GM23338 (cell line): Measurements from ENCODE around the gene THAP6. TPM values are rescaled to one million over a fixed set of nuclear protein-coding genes. Genes with fewer than 3 reads are reported as not detected.
A peak's percentile ranks its signal among the peaks of the same experiment; 100 is the strongest.

Source experiments
- ATAC-seq: fragments of 200-7000 bp; cut with Tn5 transposase; 3 replicates; pipeline ENCODE4 v1.9.1; 2020
- DNase-seq: peaks from one replicate; pipeline ENCODE4 v3.0.0-alpha.2; 2015; ENCODE audit warnings: low spot score
- H2AFZ ChIP-seq: fragments of 200-600 bp; sonication (generic); 2 replicates; pipeline ENCODE4 v1.8.0; 2016; ENCODE audit warnings: antibody characterized with exemption, mild to moderate bottlenecking, moderate library complexity
- H3F3A ChIP-seq: fragments of 200-600 bp; sonication (generic); replicated peaks from 2 replicates; pipeline ENCODE4 v1.8.0; 2017; ENCODE audit warnings: antibody characterized with exemption, mixed run types, low read depth
- H3K27ac ChIP-seq: fragments of 200-600 bp; sonication (generic); 2 replicates; pipeline ENCODE4 v1.6.1; 2016; ENCODE audit warnings: low read depth
- H3K27me3 ChIP-seq: fragments of 200-600 bp; sonication (generic); 2 replicates; pipeline ENCODE4 v1.8.0; 2016; ENCODE audit warnings: mild to moderate bottlenecking, mixed run types, moderate library complexity; ENCODE audit not compliant: insufficient read depth
- H3K36me3 ChIP-seq: fragments of 200-600 bp; sonication (generic); 2 replicates; pipeline ENCODE4 v1.8.0; 2016; ENCODE audit warnings: mild to moderate bottlenecking; ENCODE audit not compliant: insufficient read depth
- H3K4me1 ChIP-seq: fragments of 200-600 bp; sonication (generic); 2 replicates; pipeline ENCODE4 v1.8.0; 2016; ENCODE audit warnings: mild to moderate bottlenecking, moderate library complexity; ENCODE audit not compliant: insufficient read depth
- H3K4me2 ChIP-seq: fragments of 200-600 bp; sonication (generic); 2 replicates; pipeline ENCODE4 v1.7.1; 2017; ENCODE audit warnings: mixed run types
- H3K4me3 ChIP-seq: fragments of 200-600 bp; sonication (generic); 2 replicates; pipeline ENCODE4 v1.6.1; 2016; ENCODE audit warnings: mixed run types
- H3K79me2 ChIP-seq: fragments of 200-600 bp; sonication (generic); replicated peaks from 2 replicates; pipeline ENCODE4 v1.8.0; 2017; ENCODE audit warnings: mild to moderate bottlenecking; ENCODE audit not compliant: insufficient read depth
- H3K9me2 ChIP-seq: fragments of 200-600 bp; sonication (generic); 2 replicates; pipeline ENCODE4 v1.8.0; 2017; ENCODE audit not compliant: insufficient read depth
- H4K20me1 ChIP-seq: fragments of 200-600 bp; sonication (generic); replicated peaks from 2 replicates; pipeline ENCODE4 v1.8.0; 2017; ENCODE audit warnings: mild to moderate bottlenecking; ENCODE audit not compliant: insufficient read depth
- H3K27ac Mint-ChIP-seq: 2 replicates; pipeline ENCODE4 v1.8.0; 2020; ENCODE audit warnings: inconsistent platforms, mild to moderate bottlenecking, moderate library complexity, mixed read lengths
- H3K27me3 Mint-ChIP-seq: 3 replicates; pipeline ENCODE4 v1.8.0; 2022; ENCODE audit warnings: low read depth, mild to moderate bottlenecking, moderate library complexity, mixed read lengths, inconsistent platforms; ENCODE audit not compliant: insufficient read depth, poor library complexity
- H3K36me3 Mint-ChIP-seq: 3 replicates; pipeline ENCODE4 v1.8.0; 2021; ENCODE audit warnings: low read depth, mild to moderate bottlenecking, inconsistent platforms, moderate library complexity, mixed read lengths
- H3K4me1 Mint-ChIP-seq: 3 replicates; pipeline ENCODE4 v1.8.0; 2020; ENCODE audit warnings: mild to moderate bottlenecking, inconsistent platforms, mixed read lengths
- H3K4me3 Mint-ChIP-seq: 3 replicates; pipeline ENCODE4 v1.8.0; 2021; ENCODE audit warnings: moderate library complexity, mild to moderate bottlenecking, inconsistent platforms, mixed read lengths
- H3K9me3 Mint-ChIP-seq: 3 replicates; pipeline ENCODE4 v1.8.0; 2020; ENCODE audit warnings: moderate library complexity, mild to moderate bottlenecking, inconsistent platforms, mixed read lengths
- CREB1 ChIP-seq: fragments of 250-450 bp; sonication (Bioruptor Pico); IDR thresholded peaks from 2 replicates; pipeline ENCODE4 v1.5.0; 2020; ENCODE audit warnings: low read depth, mild to moderate bottlenecking, moderate library complexity
- EZH2 ChIP-seq: fragments of 200-600 bp; sonication (generic); IDR thresholded peaks from one replicate; pipeline ENCODE4 v1.8.0; 2017; ENCODE audit warnings: antibody characterized with exemption, mild to moderate bottlenecking, low read depth; ENCODE audit not compliant: unreplicated experiment
- JUNB ChIP-seq: IDR thresholded peaks from one replicate; pipeline ENCODE4 v1.6.1; 2016; ENCODE audit warnings: antibody characterized with exemption; ENCODE audit not compliant: unreplicated experiment
- NANOG ChIP-seq: IDR thresholded peaks from 2 replicates; pipeline ENCODE4 v1.6.1; 2016; ENCODE audit warnings: antibody characterized with exemption, borderline replicate concordance
- POLR2AphosphoS5 ChIP-seq: IDR thresholded peaks from 2 replicates; pipeline ENCODE4 v1.6.1; 2016; ENCODE audit warnings: antibody characterized with exemption, low read depth
- STAT1 ChIP-seq: IDR thresholded peaks from one replicate; pipeline ENCODE4 v1.6.1; 2016; ENCODE audit warnings: antibody characterized with exemption; ENCODE audit not compliant: unreplicated experiment
- ZNF114 ChIP-seq: fragments of 250-450 bp; sonication (Bioruptor Pico); IDR thresholded peaks from 2 replicates; pipeline ENCODE4 v1.5.0; 2020; ENCODE audit warnings: mild to moderate bottlenecking, moderate library complexity
- ZNF331 ChIP-seq: fragments of 250-450 bp; sonication (Bioruptor Pico); IDR thresholded peaks from 2 replicates; pipeline ENCODE4 v1.5.0; 2020; ENCODE audit warnings: low read depth, mild to moderate bottlenecking, moderate library complexity
- polyA plus RNA-seq: library from polyadenylated mRNA; unstranded; fragments of >200 nt; fragmentation: Nextera tagmentation; extraction: Ambion mirVana; gene quantifications from 2 replicates; pipeline ENCODE4 v1.2.1, GENCODE V29; 2016
- total RNA-seq: library from RNA; depleted of rRNA; stranded (reverse); fragments of >200 nt; shearing (Covaris generic); gene quantifications from 2 replicates; pipeline ENCODE4 v1.2.3, GENCODE V29; 2014
- TF ChIP-seq, protein P1 (sequence below): IDR thresholded peaks from 2 replicates; pipeline ENCODE4 v1.6.1; 2016; ENCODE audit warnings: antibody characterized with exemption
- TF ChIP-seq, protein P2 (sequence below), 2 experiments: fragments of 200-600 bp in 1 of 2; sonication (generic) in 1 of 2; conservative IDR thresholded peaks; 2 replicates each; pipeline versions ENCODE4 v1.5.1 to v1.6.1; 2016 to 2017; ENCODE audit warnings: antibody characterized with exemption in 2 of 2, low read depth in 2 of 2, mild to moderate bottlenecking in 2 of 2, moderate library complexity in 1 of 2
- TF ChIP-seq, protein P3 (sequence below): IDR thresholded peaks from one replicate; pipeline ENCODE4 v1.6.1; 2018; ENCODE audit warnings: antibody characterized with exemption; ENCODE audit not compliant: unreplicated experiment
- TF ChIP-seq, protein P4 (sequence below): fragments of 250-450 bp; sonication (Bioruptor Pico); IDR thresholded peaks from 2 replicates; pipeline ENCODE4 v1.5.0; 2020; ENCODE audit warnings: mild to moderate bottlenecking, moderate library complexity

Gene THAP6
- total and polyA plus RNA-seq, 2 experiments from 2014 or later = 9.0 to 15.2 TPM

DNA sequence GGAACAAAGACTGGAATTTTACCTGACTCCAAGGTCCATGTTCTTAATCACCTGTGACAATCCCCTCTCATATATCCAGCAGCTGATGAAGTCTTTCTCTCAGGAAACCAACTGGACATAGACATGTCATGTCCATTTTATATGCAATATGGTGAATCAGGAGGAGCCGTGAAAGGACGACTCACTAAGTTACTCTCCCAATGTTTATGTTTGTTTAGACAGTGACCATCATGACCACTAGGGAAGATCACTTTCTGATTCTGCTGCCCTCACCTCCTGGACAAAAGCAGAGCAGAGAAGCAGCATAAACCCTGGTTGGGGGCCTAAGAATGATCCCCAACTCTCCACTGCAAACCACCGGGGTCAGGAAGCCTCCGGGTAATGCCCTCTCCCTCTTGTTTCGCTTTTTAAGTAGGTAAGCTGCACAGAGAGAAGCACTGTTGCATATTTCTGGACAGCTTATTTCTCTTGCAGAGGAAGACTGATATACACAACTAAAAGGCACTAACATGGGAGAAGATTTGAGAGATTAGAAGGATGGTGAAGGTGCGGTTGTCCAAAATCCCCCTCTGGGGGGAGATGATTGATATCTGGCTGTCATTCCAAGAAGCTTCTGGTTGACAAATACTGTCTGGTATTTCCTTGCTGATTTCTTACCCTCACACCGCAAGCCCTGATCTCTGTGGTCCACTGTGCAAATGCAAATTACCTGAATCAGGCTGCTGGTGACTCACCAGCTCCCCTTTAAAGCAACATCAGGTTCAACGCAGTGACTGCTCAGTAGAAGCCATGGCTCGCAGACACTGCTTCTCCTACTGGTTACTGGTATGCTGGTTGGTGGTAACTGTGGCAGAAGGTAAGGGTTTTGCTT is 41.3 kb downstream of the THAP6 start, which contains the start of gene ODAPH:
Gene ODAPH (plus strand): TSS at position 773 of the 871 bp plus-strand sequence. CDS start 17 bp downstream, at position 790.
- TF ChIP-seq, protein P1, sequence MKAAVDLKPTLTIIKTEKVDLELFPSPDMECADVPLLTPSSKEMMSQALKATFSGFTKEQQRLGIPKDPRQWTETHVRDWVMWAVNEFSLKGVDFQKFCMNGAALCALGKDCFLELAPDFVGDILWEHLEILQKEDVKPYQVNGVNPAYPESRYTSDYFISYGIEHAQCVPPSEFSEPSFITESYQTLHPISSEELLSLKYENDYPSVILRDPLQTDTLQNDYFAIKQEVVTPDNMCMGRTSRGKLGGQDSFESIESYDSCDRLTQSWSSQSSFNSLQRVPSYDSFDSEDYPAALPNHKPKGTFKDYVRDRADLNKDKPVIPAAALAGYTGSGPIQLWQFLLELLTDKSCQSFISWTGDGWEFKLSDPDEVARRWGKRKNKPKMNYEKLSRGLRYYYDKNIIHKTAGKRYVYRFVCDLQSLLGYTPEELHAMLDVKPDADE = no peak
- TF ChIP-seq, protein P2, sequence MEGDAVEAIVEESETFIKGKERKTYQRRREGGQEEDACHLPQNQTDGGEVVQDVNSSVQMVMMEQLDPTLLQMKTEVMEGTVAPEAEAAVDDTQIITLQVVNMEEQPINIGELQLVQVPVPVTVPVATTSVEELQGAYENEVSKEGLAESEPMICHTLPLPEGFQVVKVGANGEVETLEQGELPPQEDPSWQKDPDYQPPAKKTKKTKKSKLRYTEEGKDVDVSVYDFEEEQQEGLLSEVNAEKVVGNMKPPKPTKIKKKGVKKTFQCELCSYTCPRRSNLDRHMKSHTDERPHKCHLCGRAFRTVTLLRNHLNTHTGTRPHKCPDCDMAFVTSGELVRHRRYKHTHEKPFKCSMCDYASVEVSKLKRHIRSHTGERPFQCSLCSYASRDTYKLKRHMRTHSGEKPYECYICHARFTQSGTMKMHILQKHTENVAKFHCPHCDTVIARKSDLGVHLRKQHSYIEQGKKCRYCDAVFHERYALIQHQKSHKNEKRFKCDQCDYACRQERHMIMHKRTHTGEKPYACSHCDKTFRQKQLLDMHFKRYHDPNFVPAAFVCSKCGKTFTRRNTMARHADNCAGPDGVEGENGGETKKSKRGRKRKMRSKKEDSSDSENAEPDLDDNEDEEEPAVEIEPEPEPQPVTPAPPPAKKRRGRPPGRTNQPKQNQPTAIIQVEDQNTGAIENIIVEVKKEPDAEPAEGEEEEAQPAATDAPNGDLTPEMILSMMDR (conservative IDR thresholded peaks at IDR 0.05; ENCODE audit: low read depth in 2 of 2) = no peak
- TF ChIP-seq, protein P3, sequence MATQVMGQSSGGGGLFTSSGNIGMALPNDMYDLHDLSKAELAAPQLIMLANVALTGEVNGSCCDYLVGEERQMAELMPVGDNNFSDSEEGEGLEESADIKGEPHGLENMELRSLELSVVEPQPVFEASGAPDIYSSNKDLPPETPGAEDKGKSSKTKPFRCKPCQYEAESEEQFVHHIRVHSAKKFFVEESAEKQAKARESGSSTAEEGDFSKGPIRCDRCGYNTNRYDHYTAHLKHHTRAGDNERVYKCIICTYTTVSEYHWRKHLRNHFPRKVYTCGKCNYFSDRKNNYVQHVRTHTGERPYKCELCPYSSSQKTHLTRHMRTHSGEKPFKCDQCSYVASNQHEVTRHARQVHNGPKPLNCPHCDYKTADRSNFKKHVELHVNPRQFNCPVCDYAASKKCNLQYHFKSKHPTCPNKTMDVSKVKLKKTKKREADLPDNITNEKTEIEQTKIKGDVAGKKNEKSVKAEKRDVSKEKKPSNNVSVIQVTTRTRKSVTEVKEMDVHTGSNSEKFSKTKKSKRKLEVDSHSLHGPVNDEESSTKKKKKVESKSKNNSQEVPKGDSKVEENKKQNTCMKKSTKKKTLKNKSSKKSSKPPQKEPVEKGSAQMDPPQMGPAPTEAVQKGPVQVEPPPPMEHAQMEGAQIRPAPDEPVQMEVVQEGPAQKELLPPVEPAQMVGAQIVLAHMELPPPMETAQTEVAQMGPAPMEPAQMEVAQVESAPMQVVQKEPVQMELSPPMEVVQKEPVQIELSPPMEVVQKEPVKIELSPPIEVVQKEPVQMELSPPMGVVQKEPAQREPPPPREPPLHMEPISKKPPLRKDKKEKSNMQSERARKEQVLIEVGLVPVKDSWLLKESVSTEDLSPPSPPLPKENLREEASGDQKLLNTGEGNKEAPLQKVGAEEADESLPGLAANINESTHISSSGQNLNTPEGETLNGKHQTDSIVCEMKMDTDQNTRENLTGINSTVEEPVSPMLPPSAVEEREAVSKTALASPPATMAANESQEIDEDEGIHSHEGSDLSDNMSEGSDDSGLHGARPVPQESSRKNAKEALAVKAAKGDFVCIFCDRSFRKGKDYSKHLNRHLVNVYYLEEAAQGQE = no peak
- TF ChIP-seq EZH2 = no peak
- TF ChIP-seq, protein P4, sequence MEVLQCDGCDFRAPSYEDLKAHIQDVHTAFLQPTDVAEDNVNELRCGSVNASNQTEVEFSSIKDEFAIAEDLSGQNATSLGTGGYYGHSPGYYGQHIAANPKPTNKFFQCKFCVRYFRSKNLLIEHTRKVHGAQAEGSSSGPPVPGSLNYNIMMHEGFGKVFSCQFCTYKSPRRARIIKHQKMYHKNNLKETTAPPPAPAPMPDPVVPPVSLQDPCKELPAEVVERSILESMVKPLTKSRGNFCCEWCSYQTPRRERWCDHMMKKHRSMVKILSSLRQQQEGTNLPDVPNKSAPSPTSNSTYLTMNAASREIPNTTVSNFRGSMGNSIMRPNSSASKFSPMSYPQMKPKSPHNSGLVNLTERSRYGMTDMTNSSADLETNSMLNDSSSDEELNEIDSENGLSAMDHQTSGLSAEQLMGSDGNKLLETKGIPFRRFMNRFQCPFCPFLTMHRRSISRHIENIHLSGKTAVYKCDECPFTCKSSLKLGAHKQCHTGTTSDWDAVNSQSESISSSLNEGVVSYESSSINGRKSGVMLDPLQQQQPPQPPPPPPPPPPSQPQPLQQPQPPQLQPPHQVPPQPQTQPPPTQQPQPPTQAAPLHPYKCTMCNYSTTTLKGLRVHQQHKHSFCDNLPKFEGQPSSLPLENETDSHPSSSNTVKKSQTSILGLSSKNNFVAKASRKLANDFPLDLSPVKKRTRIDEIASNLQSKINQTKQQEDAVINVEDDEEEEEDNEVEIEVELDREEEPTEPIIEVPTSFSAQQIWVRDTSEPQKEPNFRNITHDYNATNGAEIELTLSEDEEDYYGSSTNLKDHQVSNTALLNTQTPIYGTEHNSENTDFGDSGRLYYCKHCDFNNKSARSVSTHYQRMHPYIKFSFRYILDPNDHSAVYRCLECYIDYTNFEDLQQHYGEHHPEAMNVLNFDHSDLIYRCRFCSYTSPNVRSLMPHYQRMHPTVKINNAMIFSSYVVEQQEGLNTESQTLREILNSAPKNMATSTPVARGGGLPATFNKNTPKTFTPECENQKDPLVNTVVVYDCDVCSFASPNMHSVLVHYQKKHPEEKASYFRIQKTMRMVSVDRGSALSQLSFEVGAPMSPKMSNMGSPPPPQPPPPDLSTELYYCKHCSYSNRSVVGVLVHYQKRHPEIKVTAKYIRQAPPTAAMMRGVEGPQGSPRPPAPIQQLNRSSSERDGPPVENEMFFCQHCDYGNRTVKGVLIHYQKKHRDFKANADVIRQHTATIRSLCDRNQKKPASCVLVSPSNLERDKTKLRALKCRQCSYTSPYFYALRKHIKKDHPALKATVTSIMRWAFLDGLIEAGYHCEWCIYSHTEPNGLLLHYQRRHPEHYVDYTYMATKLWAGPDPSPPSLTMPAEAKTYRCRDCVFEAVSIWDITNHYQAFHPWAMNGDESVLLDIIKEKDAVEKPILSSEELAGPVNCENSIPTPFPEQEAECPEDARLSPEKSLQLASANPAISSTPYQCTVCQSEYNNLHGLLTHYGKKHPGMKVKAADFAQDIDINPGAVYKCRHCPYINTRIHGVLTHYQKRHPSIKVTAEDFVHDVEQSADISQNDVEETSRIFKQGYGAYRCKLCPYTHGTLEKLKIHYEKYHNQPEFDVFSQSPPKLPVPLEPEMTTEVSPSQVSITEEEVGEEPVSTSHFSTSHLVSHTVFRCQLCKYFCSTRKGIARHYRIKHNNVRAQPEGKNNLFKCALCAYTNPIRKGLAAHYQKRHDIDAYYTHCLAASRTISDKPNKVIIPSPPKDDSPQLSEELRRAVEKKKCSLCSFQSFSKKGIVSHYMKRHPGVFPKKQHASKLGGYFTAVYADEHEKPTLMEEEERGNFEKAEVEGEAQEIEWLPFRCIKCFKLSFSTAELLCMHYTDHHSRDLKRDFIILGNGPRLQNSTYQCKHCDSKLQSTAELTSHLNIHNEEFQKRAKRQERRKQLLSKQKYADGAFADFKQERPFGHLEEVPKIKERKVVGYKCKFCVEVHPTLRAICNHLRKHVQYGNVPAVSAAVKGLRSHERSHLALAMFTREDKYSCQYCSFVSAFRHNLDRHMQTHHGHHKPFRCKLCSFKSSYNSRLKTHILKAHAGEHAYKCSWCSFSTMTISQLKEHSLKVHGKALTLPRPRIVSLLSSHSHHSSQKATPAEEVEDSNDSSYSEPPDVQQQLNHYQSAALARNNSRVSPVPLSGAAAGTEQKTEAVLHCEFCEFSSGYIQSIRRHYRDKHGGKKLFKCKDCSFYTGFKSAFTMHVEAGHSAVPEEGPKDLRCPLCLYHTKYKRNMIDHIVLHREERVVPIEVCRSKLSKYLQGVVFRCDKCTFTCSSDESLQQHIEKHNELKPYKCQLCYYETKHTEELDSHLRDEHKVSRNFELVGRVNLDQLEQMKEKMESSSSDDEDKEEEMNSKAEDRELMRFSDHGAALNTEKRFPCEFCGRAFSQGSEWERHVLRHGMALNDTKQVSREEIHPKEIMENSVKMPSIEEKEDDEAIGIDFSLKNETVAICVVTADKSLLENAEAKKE (CRISPR knock-in tag) = no peak
- TF ChIP-seq CREB1 (CRISPR knock-in tag) = no peak
- no peak for TF ChIP-seq POLR2AphosphoS5
- no peak for TF ChIP-seq NANOG
- no peak for TF ChIP-seq ZNF114 (CRISPR knock-in tag)
- no peak for TF ChIP-seq ZNF331 (CRISPR knock-in tag)
- no peak for TF ChIP-seq STAT1
- no peak for TF ChIP-seq JUNB

More for the DNA sequence above, 41.3 kb downstream of the THAP6 start, which contains the start of gene ODAPH:
- Histone ChIP-seq H3K36me3 (no peaks in the 10 kb centered on the region), H4K20me1 (no peaks in the 10 kb centered on the region), H3F3A (no peaks in the 10 kb centered on the region), H3K9me2 (0 out of 2 replicates have a peak, but pooled peaks cover 2% of the 10 kb centered on the region), H3K27me3 (no peaks in the 10 kb centered on the region), H3K4me3 (no peak within 1 kb of the TSS), H2AFZ (peak within 1 kb of the TSS; percentile 53), H3K27ac (no peak within 1 kb of the TSS), H3K79me2 (no peaks in the 10 kb centered on the region), H3K4me2 (no peak within 1 kb of the TSS), H3K4me1 (no peaks in the 10 kb centered on the region)
- no peak within 1 kb of the TSS for H3K27ac Mint-ChIP-seq
- H3K36me3 Mint-ChIP-seq = no peaks in the 10 kb centered on the region; the same call in 2 of the 3 replicates
- no peaks in the 10 kb centered on the region for H3K9me3 Mint-ChIP-seq
- peak; percentile 15 for DNase-seq
- no peaks in the 10 kb centered on the region for H3K27me3 Mint-ChIP-seq
- no peak within 1 kb of the TSS for H3K4me3 Mint-ChIP-seq
- peaks cover 11% of the 10 kb centered on the region for H3K4me1 Mint-ChIP-seq
- ATAC-seq = peak; percentile 53
